SK-MEL-5 (cell line): ENCODE measurements around the gene COMTD1. TPM values are rescaled to one million over a fixed set of nuclear protein-coding genes. Genes with fewer than 3 reads are reported as not detected.
A peak's percentile ranks its signal among the peaks of the same experiment; 100 is the strongest.
"Not testable (repeated sequence)": the region's sequence is repeated elsewhere in the genome, so short reads cannot be mapped to it uniquely, and the experiment has no call there.

Experiments used
- DNase-seq: peaks from one replicate; pipeline ENCODE4 v3.0.0-alpha.2; 2016; ENCODE audit warnings: low read depth, low spot score
- in situ Hi-C: cut with HindIII; loops from 2 replicates; pipeline ENCODE4 v1.10.0; 2016; ENCODE audit warnings: low sequenced_read_pairs, high pct_unique_total_duplicates, low pct_unique_long_range_greater_than_20kb
- total RNA-seq: library from RNA; depleted of rRNA; stranded (reverse); fragments of >200 nt; shearing (Covaris generic); gene quantifications from 2 replicates; pipeline ENCODE4 v1.2.3, GENCODE V29; 2014

The COMTD1 gene
- total RNA-seq, 1 experiment from 2014 or later: 15.5 TPM

- peak; percentile 88 for DNase-seq
- in situ Hi-C loops: no loop called here
Measured at GRCh38 chr10:75230600-75231038, 5.1 kb downstream of the COMTD1 start.

DNA sequence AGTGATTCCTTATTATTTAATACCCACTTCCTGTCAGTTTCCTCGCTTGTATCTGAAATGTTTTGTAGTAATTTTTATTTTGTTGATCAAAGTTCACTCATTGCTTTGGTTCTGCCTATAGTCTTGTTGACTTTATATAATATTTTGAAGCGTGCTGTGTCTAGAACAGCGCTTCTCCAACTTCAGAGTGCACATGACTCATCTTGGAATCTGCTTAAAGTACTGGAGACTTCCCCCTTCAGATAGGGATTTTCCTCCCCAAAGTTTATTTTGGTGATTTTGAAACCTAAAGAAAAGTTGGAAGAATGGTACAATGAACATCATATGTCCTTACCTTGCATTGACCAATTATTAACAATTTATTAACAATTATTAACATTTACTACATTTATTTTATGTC lies 5.8 kb downstream of the COMTD1 start:
- in situ Hi-C loops: no loop called here

GRCh38 chr10:75228834-75229233 lies 6.9 kb downstream of the COMTD1 start:
- in situ Hi-C loops: no loop called here
- no peak for DNase-seq

More for the DNA sequence above, 5.8 kb downstream of the COMTD1 start:
- no peak for DNase-seq

- in situ Hi-C loops: no loop called here
- no peak for DNase-seq
Measured at GRCh38 chr10:75228278-75228677, 7.5 kb downstream of the COMTD1 start.

GRCh38 chr10:75226656-75227055 lies 9.1 kb downstream of the COMTD1 start:
- DNase-seq: no peak
- in situ Hi-C loops: no loop called here

GRCh38 chr10:75226095-75226494 lies 9.7 kb downstream of the COMTD1 start:
- DNase-seq: no peak
- in situ Hi-C loops: no loop called here

- in situ Hi-C loops: no loop called here
- DNase-seq: no peak
Measured at GRCh38 chr10:75223507-75223906, 12.2 kb downstream of the COMTD1 start.

- in situ Hi-C loops, DNase-seq: not testable (repeated sequence)
Measured at GRCh38 chr10:75221492-75221891, 14.3 kb downstream of the COMTD1 start.

- no peak for DNase-seq
- in situ Hi-C loops: no loop called here
Measured at GRCh38 chr10:75220274-75220673, 15.5 kb downstream of the COMTD1 start.

GRCh38 chr10:75212343-75212742 lies 23.4 kb downstream of the COMTD1 start:
- in situ Hi-C loops: no loop called here
- no peak for DNase-seq

DNA sequence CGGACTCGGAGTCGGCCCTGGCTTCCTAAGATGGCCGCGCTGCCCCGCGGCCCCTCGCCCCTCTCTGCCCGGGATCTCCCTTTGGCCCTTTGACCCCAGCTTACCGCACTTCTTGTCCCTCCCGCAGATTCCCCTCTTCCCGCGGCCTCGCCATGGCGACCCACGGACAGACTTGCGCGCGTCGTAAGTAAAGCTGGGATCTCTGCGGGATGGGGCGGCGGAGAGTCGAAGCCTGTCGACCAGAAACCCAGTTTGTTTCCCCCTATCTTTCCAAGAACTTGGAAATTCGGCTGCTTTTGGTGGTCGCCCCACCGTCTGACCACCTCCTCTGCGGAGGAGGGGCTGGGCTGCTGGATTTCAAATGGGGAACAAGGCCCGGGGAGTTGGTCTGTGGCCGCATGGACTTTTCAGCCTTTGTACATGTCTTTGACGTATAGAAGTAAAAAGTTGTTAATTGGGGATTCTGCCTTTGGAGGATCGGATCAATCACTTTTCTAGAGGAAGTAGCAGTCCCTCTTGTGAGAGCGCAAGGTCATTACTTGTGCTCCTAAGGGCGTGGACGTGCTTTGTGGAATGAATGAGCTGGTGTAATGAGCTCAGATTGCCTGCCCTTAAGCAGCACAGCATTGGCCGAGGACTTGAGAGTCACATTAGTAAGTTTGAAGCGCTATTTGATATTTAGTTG lies 24.6 kb downstream of the COMTD1 start:
- DNase-seq: peak; percentile 40
- in situ Hi-C loops: no loop called here

GRCh38 chr10:75210282-75211006 lies 25.3 kb downstream of the COMTD1 start, which contains the start of gene VDAC2:
VDAC2 (plus strand) TSS chr10:75210796; CDS start chr10:75211159, 363 bp downstream.
- peak; percentile 83 for DNase-seq
- in situ Hi-C loops: no loop called here

DNA sequence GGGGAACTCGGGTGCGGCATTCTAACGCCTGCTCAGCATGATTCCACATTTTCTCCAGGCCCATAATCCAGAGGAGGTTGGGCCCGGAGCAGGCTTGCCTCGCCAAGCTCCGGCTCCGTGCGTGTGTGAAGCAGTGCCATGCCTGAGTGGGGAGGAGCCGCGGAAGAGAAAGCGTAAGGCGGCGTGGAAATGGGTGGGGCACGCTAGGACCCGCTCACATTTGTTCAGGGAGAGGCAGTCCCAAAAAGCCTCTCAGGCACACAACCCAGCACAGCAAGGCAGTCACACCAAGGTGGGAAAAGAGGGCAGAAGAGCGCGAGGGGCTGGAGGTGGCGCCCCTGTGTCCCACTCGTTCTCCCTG lies 25.9 kb downstream of the COMTD1 start:
- in situ Hi-C loops: no loop called here
- DNase-seq: peak; percentile 65

- no peak for DNase-seq
- in situ Hi-C loops: no loop called here
Measured at GRCh38 chr10:75209086-75209920, 26.5 kb downstream of the COMTD1 start.

DNA sequence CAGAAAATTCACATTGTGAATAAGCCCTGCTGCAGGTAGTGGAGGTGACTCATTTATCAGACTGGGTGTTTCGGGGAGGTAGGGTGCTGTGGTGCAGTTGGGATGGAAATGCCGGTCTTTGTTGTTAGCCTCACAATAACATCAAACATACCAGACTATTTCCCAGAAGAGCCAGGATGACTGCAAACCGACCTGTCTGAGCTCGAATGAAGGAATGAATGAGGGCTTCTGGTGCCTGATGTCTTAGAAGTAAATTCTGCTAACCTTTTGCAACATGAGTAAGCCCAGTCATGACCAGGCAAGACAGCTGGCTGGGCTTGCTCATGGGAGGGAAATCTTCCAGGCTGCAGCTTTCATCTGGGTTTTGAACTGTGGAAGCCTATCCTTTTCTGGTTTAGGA lies 27.6 kb downstream of the COMTD1 start:
- DNase-seq: no peak
- in situ Hi-C loops: no loop called here

DNA sequence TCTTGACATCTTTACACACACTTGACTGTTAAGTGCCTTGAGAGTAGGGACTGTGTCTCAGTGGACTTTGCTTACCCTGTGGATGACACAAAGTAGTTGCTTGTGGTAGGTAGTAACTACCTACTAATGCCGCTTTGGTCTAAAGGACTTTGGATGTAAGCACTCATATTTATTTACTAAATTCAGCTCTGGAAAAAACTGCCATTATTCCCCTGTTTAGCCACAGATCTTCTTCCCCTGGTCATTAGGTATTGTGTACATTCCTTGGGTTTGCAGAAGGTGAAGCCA lies 28.0 kb downstream of the COMTD1 start:
- no peak for DNase-seq
- in situ Hi-C loops: no loop called here

GRCh38 chr10:75207079-75207856 lies 28.5 kb downstream of the COMTD1 start:
- in situ Hi-C loops: no loop called here
- DNase-seq: no peak

DNA sequence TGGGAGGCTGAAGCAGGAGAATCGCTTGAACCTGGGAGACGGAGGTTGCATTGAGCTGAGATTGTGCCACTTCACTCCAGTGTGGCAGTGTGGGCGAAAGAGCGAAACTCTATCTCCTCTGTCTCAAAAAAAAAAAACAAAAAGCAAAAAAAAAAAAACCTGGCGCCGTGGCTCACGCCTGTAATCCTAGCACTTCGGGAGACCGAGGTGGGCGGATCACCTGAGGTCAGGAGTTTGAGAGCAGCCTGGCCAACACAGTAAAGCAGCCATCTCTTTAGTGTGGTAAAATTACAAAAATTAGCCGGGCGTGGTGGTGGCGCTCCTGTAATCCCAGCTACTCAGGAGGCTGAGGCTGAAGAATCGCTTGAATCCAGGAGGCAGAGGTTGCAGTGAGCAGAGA lies 29.1 kb downstream of the COMTD1 start:
- in situ Hi-C loops, DNase-seq: not testable (repeated sequence)
